Measurements from ENCODE around the gene KANK2.

The KANK2 gene

GRCh38 chr19:11174336-11174735 lies 23.0 kb downstream of the KANK2 start:
- Histone ChIP-seq H3K27me3 (no peaks in the 10 kb centered on the region), H3K36me3 (peaks cover 10% of the 10 kb centered on the region), H3K9me3 (no peaks in the 10 kb centered on the region), H3K4me3 (ENCODE audit: low read depth, low read length) (no peak overlapping the region), H3K4me1 (no peaks in the 10 kb centered on the region)
- TF ChIP-seq CTCF (IDR thresholded peaks at IDR 0.05; ENCODE audit: low read depth, low read length), result no peak
- DNase-seq, result no peak

- DNase-seq, result no peak
- no peak overlapping the region for H3K4me3 ChIP-seq (ENCODE audit: low read depth, low read length)
- peaks cover 10% of the 10 kb centered on the region for H3K36me3 ChIP-seq
- no peaks in the 10 kb centered on the region for H3K27me3 ChIP-seq
- no peak for TF ChIP-seq CTCF (IDR thresholded peaks at IDR 0.05; ENCODE audit: low read depth, low read length)
- H3K9me3 ChIP-seq, result no peaks in the 10 kb centered on the region
- H3K4me1 ChIP-seq, result no peaks in the 10 kb centered on the region
Observed at GRCh38 chr19:11173516-11174155, 23.7 kb downstream of the KANK2 start.

GRCh38 chr19:11172576-11172975 lies 24.8 kb downstream of the KANK2 start:
- no peak overlapping the region for H3K4me3 ChIP-seq (ENCODE audit: low read depth, low read length)
- no peaks in the 10 kb centered on the region for H3K27me3 ChIP-seq
- peaks cover 10% of the 10 kb centered on the region for H3K36me3 ChIP-seq
- no peak for TF ChIP-seq CTCF (IDR thresholded peaks at IDR 0.05; ENCODE audit: low read depth, low read length)
- H3K4me1 ChIP-seq, result no peaks in the 10 kb centered on the region
- H3K9me3 ChIP-seq, result no peaks in the 10 kb centered on the region
- no peak for DNase-seq

- H3K36me3 ChIP-seq, result peaks cover 10% of the 10 kb centered on the region
- no peaks in the 10 kb centered on the region for H3K4me1 ChIP-seq
- DNase-seq, result no peak
- TF ChIP-seq CTCF (IDR thresholded peaks at IDR 0.05; ENCODE audit: low read depth, low read length), result no peak
- no peaks in the 10 kb centered on the region for H3K27me3 ChIP-seq
- H3K4me3 ChIP-seq (ENCODE audit: low read depth, low read length), result no peak overlapping the region
- H3K9me3 ChIP-seq, result no peaks in the 10 kb centered on the region
Observed at GRCh38 chr19:11171144-11171543, 26.2 kb downstream of the KANK2 start.

GRCh38 chr19:11169896-11170678 lies 27.3 kb downstream of the KANK2 start:
- H3K4me3 ChIP-seq (ENCODE audit: low read depth, low read length), result no peak overlapping the region
- DNase-seq, result no peak
- H3K36me3 ChIP-seq, result peaks cover 10% of the 10 kb centered on the region
- no peaks in the 10 kb centered on the region for H3K9me3 ChIP-seq
- no peak for TF ChIP-seq CTCF (IDR thresholded peaks at IDR 0.05; ENCODE audit: low read depth, low read length)
- no peaks in the 10 kb centered on the region for H3K4me1 ChIP-seq
- no peaks in the 10 kb centered on the region for H3K27me3 ChIP-seq

DNA sequence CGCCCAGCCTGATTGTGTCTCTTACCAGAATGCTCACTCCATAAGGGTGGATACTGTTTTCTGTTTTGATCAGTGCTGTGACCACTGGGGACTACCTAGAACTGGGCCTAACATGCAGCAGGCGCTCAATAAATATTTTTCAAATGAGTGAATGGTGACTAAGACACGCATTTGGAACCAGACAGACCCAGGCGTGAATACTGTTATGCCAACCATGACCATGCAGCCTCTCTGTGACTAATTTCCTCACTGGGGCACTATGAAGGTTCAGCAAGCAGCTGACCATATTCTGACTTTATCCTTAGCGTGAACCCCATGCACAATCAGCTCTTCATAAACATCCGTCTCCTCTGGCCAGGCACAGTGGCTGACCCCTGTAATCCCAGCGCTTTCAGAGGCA lies 28.8 kb downstream of the KANK2 start:
- Histone ChIP-seq H3K27me3 (no peaks in the 10 kb centered on the region), H3K4me1 (no peaks in the 10 kb centered on the region), H3K36me3 (peaks cover 10% of the 10 kb centered on the region), H3K9me3 (no peaks in the 10 kb centered on the region), H3K4me3 (ENCODE audit: low read depth, low read length) (no peak overlapping the region)
- DNase-seq, result no peak
- no peak for TF ChIP-seq CTCF (IDR thresholded peaks at IDR 0.05; ENCODE audit: low read depth, low read length)
